Ishikawa (cell line): ENCODE data around the gene TREX2.

Experiments used
- CEBPB ChIP-seq: IDR thresholded peaks from 2 replicates; pipeline ENCODE4 v1.6.1; 2012
- CREB1 ChIP-seq: IDR thresholded peaks from 2 replicates; pipeline ENCODE4 v1.6.1; 2012; ENCODE audit warnings: low read depth
- EGR1 ChIP-seq: IDR thresholded peaks from 2 replicates; pipeline ENCODE4 v1.6.1; 2012
- EP300 ChIP-seq: IDR thresholded peaks from 2 replicates; pipeline ENCODE4 v1.6.1; 2012; ENCODE audit warnings: borderline replicate concordance
- FOXM1 ChIP-seq: IDR thresholded peaks from 2 replicates; pipeline ENCODE4 v1.6.1; 2012; ENCODE audit warnings: low read depth, borderline replicate concordance
- NFIC ChIP-seq: IDR thresholded peaks from 2 replicates; pipeline ENCODE4 v1.6.1; 2012
- RAD21 ChIP-seq: IDR thresholded peaks from 2 replicates; pipeline ENCODE4 v1.6.1; 2012; ENCODE audit warnings: low read depth
- TAF1 ChIP-seq: IDR thresholded peaks from 2 replicates; pipeline ENCODE4 v1.6.1; 2012; ENCODE audit warnings: low read depth, mild to moderate bottlenecking
- TCF12 ChIP-seq: IDR thresholded peaks from 2 replicates; pipeline ENCODE4 v1.6.1; 2012; ENCODE audit warnings: low read depth
- TEAD4 ChIP-seq: IDR thresholded peaks from 2 replicates; pipeline ENCODE4 v1.6.1; 2012
- YY1 ChIP-seq: IDR thresholded peaks from 2 replicates; pipeline ENCODE4 v1.6.1; 2012; ENCODE audit warnings: low read depth
- ZBTB7A ChIP-seq: IDR thresholded peaks from 2 replicates; pipeline ENCODE4 v1.6.1; 2012; ENCODE audit warnings: low read depth
- TF ChIP-seq, protein P1 (sequence below): IDR thresholded peaks from 2 replicates; pipeline ENCODE4 v1.6.1; 2012
- TF ChIP-seq, protein P2 (sequence below): IDR thresholded peaks from 2 replicates; pipeline ENCODE4 v1.6.1; 2012; ENCODE audit warnings: low read depth, mild to moderate bottlenecking
- TF ChIP-seq, protein P3 (sequence below): IDR thresholded peaks from 2 replicates; pipeline ENCODE4 v1.6.1; 2012

TREX2 gene

DNA sequence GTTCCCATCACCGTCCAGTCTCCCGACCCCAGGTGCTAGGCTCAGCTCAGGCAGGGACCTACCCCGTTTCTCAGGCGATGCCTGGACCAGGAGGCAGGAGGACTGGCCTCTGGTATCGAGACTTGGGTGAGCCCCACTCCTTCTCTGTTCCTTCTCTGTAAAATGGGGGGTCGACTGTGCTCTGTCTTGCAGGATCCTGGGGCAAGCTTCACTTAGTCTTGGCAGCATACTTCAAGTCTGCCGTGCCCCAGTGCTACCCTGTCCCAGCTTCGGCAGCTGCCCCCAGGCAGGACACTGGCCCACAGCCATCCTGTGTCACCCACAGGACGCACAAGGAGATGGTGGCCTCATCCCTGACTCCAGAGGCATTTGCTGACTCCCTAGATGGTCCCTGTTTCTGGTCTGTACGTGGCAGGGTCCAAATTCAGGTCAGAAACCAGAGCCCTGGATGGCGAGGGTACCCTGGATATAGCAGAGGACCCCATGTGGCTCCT is 31.6 kb upstream of the TREX2 start:
- TF ChIP-seq, protein P1, sequence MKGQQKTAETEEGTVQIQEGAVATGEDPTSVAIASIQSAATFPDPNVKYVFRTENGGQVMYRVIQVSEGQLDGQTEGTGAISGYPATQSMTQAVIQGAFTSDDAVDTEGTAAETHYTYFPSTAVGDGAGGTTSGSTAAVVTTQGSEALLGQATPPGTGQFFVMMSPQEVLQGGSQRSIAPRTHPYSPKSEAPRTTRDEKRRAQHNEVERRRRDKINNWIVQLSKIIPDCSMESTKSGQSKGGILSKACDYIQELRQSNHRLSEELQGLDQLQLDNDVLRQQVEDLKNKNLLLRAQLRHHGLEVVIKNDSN, result no peak
- TF ChIP-seq FOXM1 (no peak), CREB1 (no peak), TAF1 (no peak), RAD21 (no peak), NFIC (no peak), ZBTB7A (no peak), EP300 (no peak), EGR1 (no peak)
- TF ChIP-seq, protein P2, sequence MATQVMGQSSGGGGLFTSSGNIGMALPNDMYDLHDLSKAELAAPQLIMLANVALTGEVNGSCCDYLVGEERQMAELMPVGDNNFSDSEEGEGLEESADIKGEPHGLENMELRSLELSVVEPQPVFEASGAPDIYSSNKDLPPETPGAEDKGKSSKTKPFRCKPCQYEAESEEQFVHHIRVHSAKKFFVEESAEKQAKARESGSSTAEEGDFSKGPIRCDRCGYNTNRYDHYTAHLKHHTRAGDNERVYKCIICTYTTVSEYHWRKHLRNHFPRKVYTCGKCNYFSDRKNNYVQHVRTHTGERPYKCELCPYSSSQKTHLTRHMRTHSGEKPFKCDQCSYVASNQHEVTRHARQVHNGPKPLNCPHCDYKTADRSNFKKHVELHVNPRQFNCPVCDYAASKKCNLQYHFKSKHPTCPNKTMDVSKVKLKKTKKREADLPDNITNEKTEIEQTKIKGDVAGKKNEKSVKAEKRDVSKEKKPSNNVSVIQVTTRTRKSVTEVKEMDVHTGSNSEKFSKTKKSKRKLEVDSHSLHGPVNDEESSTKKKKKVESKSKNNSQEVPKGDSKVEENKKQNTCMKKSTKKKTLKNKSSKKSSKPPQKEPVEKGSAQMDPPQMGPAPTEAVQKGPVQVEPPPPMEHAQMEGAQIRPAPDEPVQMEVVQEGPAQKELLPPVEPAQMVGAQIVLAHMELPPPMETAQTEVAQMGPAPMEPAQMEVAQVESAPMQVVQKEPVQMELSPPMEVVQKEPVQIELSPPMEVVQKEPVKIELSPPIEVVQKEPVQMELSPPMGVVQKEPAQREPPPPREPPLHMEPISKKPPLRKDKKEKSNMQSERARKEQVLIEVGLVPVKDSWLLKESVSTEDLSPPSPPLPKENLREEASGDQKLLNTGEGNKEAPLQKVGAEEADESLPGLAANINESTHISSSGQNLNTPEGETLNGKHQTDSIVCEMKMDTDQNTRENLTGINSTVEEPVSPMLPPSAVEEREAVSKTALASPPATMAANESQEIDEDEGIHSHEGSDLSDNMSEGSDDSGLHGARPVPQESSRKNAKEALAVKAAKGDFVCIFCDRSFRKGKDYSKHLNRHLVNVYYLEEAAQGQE, result no peak

DNA sequence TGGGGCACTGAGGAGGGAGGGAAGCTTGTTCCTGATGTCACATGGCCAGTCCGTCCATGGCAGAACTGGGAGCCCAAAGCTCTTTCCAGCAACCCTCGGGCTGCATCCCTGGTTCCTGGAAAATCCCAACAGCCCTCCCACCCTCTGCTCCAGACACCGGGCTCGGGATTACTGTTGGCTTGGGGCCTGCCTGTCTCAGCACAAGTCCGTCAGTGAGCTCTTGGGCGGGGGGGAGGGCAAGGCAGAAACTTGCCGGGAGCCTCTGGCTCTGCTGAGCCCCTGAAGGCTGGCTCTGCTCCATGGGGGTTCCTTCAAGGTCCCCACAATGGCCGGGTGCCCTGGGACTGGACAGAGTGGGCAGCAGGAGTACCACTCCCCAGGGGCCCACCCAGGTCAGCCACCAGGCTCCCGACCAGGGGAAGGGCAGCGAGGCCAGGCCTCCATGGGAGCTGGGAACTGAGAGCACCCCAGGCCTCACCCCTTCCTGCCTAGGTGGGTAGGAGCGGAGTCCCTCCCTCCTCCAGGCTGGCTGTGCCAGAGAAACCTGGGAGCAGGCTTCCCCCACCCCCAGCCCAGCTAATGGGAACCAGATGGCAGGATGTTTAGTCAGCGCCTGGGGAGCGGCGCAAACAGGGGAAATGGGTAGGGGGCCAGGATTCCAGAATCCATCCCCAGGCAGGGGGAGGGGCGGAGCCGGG is 31.0 kb upstream of the TREX2 start:
- TF ChIP-seq TEAD4, result no peak
- no peak for TF ChIP-seq FOXM1
- TF ChIP-seq CEBPB, result no peak
- TF ChIP-seq, protein P1, result no peak
- TF ChIP-seq EP300, result no peak
- TF ChIP-seq CREB1, result no peak
- no peak for TF ChIP-seq RAD21
- no peak for TF ChIP-seq NFIC
- TF ChIP-seq, protein P3, sequence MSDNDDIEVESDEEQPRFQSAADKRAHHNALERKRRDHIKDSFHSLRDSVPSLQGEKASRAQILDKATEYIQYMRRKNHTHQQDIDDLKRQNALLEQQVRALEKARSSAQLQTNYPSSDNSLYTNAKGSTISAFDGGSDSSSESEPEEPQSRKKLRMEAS, result no peak
- no peak for TF ChIP-seq ZBTB7A
- TF ChIP-seq TAF1, result no peak
- TF ChIP-seq, protein P2, result no peak
- no peak for TF ChIP-seq EGR1
- no peak for TF ChIP-seq YY1
- TF ChIP-seq TCF12, result no peak

DNA sequence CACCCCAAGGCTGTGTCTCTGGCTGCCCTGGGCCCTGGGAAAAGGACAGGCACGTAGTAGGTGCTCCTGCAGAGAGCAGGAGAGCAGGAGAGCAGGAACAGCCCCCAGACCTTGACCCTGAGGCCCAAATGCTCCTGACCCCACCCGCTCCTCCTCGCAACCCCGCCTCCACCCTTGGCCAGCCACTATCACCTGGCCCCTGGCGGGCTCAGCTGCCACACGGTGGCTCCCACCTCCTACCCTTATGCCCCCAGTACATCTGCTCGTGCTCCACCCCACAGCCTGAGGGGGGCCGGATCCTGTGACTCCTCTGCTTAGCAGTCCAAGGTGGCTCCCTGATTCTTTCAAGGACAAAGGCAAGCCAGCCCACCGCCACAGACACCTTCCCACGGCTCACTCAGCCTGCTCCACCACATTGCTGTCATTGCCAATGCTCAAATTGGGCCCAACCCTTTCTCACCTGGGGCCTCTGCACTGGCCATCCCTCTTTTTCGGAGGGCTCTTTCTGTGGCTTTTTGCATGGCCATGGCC is 30.0 kb upstream of the TREX2 start:
- TF ChIP-seq, protein P2, result no peak
- TF ChIP-seq YY1 (no peak), RAD21 (no peak), ZBTB7A (no peak), TEAD4 (no peak)

DNA sequence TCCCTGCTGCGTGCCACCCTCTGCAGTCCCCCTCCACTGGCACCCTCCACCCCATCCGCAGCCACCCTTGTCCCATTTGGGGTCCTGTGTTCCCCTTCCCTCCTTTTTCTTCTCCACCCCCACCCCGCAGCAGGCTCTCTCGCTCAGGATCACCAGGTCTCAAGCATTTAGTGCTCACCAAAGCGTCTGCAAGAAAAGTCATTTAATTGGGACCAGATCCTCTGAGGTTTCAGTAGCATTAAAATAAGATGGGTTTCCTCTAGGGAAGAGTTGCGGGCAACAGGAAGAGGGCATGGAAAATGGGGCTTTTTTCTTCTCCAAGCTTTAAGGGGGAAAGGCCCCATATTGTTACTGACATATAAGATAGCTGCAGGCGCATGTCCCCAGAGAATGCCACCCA is 29.4 kb upstream of the TREX2 start:
- TF ChIP-seq, protein P3, result no peak
- TF ChIP-seq TAF1 (no peak), YY1 (no peak), EGR1 (no peak), EP300 (no peak), TEAD4 (no peak), NFIC (no peak), CEBPB (no peak), RAD21 (no peak), ZBTB7A (no peak), CREB1 (no peak), TCF12 (no peak), FOXM1 (no peak)
- TF ChIP-seq, protein P1, result no peak
- TF ChIP-seq, protein P2, result no peak
